Esophagus muscularis mucosa (tissue), 4 donors: ENCODE measurements around the gene APLF. TPM values are rescaled to one million over a fixed set of nuclear protein-coding genes. Genes with fewer than 3 reads are reported as not detected.
"Not testable (repeated sequence)": the region's sequence is repeated elsewhere in the genome, so short reads cannot be mapped to it uniquely, and the experiment has no call there.

Experiments
- DNase-seq: peaks from one replicate; pipeline ENCODE4 v3.0.0-alpha.2; 2017; ENCODE audit errors: extremely low spot score
- H3K27ac ChIP-seq, 4 donors: fragments of 200-600 bp; sonication (generic); replicated peaks in 1 of 4; 1 replicate in 3 of 4; 2 replicates in 1 of 4; pipeline ENCODE4 v1.5.1; 2016 to 2019; ENCODE audit warnings: mild to moderate bottlenecking in 1 of 4
- H3K27me3 ChIP-seq, 4 donors: fragments of 200-600 bp; sonication (generic); one replicate each; pipeline versions ENCODE4 v1.5.1 to v1.6.0; 2016 to 2019
- H3K36me3 ChIP-seq, 4 donors: fragments of 200-600 bp; sonication (generic); one replicate each; pipeline ENCODE4 v1.5.1; 2016 to 2019
- H3K4me1 ChIP-seq, 4 donors: fragments of 200-600 bp; sonication (generic); one replicate each; pipeline ENCODE4 v1.5.1; 2016 to 2019
- H3K4me3 ChIP-seq, 4 donors: fragments of 200-600 bp; sonication (generic); 1 replicate in 2 of 4; 2 replicates in 2 of 4; pipeline ENCODE4 v1.5.1; 2016 to 2019; ENCODE audit warnings: mild to moderate bottlenecking in 4 of 4, moderate library complexity in 1 of 4
- H3K9me3 ChIP-seq, 4 donors: fragments of 200-600 bp; sonication (generic); 1 replicate in 3 of 4; 2 replicates in 1 of 4; pipeline ENCODE4 v1.5.1; 2016 to 2019
- EP300 ChIP-seq: sonication (generic); formaldehyde crosslinking; IDR thresholded peaks from one replicate; pipeline ENCODE4 v1.6.1; 2017; ENCODE audit warnings: antibody characterized with exemption
- POLR2A ChIP-seq: fragments of 450-650 bp; IDR thresholded peaks from one replicate; pipeline ENCODE4 v1.6.1; 2017; ENCODE audit warnings: antibody characterized with exemption, moderate library complexity, mild to moderate bottlenecking, low read depth
- POLR2AphosphoS5 ChIP-seq, 2 donors: sonication (generic); formaldehyde crosslinking; IDR thresholded peaks; one replicate each; pipeline ENCODE4 v1.6.1; 2017; ENCODE audit warnings: antibody characterized with exemption in 2 of 2
- WGBS: methylation state at CpG from one replicate; pipeline ENCODE4 v1.1.5; 2018; 5-methylcytosine and 5-hydroxymethylcytosine counted together
- intact Hi-C: fragments of 100-400 bp; cut with DNase I; formaldehyde crosslinking; loops from one replicate; pipeline ENCODE4 v1.15.1; 2023
- total RNA-seq, 4 donors: library from RNA; depleted of rRNA; stranded (reverse); fragments of >200 nt; gene quantifications; one replicate each; pipeline versions ENCODE4 v1.1.0 to v1.2.1, GENCODE V29; 2016
- TF ChIP-seq, protein P1 (sequence below), 3 experiments: fragments of 200-600 bp in 2 of 3; fragments of 450-650 bp in 1 of 3; sonication (generic) in 2 of 3; IDR thresholded peaks; one replicate each; pipeline ENCODE4 v1.5.1; 2017 to 2019; ENCODE audit warnings: antibody characterized with exemption in 3 of 3, mild to moderate bottlenecking in 2 of 3, moderate library complexity in 1 of 3

APLF gene
- total RNA-seq, 4 donors from 2014 or later = 7.6 to 12.1 (median 10.9) TPM

DNA sequence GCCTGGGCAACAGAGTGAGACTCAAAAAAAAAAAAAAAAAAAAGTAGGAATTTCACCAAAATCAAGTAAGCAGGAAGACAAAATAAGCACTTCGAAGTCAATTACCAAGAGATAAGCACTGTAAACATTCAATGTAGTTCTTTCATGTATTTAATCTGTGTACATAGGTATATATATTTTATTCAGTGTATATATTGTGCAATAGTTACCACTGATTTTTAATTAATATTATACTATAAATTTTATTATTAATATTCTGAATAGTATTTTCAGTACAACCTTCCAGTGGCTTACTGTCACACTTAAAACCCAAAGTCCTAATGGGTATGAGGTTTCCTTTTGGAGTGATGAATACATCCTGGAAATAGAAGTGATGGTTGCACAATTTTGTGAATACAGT, 9.1 kb downstream of the APLF start:
- TF ChIP-seq POLR2A (no peak), POLR2AphosphoS5 (IDR thresholded peaks at IDR 0.05) (no peak), EP300 (no peak)
- TF ChIP-seq, protein P1, sequence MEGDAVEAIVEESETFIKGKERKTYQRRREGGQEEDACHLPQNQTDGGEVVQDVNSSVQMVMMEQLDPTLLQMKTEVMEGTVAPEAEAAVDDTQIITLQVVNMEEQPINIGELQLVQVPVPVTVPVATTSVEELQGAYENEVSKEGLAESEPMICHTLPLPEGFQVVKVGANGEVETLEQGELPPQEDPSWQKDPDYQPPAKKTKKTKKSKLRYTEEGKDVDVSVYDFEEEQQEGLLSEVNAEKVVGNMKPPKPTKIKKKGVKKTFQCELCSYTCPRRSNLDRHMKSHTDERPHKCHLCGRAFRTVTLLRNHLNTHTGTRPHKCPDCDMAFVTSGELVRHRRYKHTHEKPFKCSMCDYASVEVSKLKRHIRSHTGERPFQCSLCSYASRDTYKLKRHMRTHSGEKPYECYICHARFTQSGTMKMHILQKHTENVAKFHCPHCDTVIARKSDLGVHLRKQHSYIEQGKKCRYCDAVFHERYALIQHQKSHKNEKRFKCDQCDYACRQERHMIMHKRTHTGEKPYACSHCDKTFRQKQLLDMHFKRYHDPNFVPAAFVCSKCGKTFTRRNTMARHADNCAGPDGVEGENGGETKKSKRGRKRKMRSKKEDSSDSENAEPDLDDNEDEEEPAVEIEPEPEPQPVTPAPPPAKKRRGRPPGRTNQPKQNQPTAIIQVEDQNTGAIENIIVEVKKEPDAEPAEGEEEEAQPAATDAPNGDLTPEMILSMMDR (IDR thresholded peaks at IDR 0.05) = no peak
- Histone ChIP-seq H3K36me3 (no peaks in the 10 kb centered on the region), H3K4me1 (no peaks in the 10 kb centered on the region), H3K27ac (no peak overlapping the region), H3K4me3 (no peak overlapping the region), H3K9me3 (no peaks in the 10 kb centered on the region), H3K27me3 (no peaks in the 10 kb centered on the region)
- no peak for DNase-seq
- intact Hi-C loops = no loop called here
- WGBS = 98% methylated on average over 1 of the region's 1 CpG

DNA sequence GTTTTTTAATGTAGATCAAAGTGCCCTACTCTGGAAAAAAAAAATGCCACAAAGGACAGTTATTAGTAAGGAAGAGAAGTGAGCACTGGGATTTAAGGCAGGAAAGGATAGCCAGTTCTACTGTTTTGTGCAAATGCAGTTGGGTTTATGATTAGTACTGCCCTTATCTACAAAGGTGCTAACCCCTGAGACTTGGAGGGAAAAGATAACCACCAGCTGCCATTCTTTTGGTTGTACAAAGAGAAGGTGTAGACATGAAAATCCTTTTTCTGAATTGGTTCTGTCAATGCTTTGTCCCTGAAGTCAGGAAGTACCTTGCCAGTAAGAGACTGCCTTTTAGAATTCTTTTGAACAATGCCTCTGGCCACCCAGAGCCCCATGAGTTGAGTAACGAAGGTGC, 11.3 kb downstream of the APLF start:
- no peaks in the 10 kb centered on the region for H3K4me1 ChIP-seq
- H3K27me3 ChIP-seq = no peaks in the 10 kb centered on the region
- DNase-seq = no peak
- no peaks in the 10 kb centered on the region for H3K36me3 ChIP-seq
- no peak for TF ChIP-seq POLR2A
- TF ChIP-seq EP300 = no peak
- TF ChIP-seq, protein P1 (IDR thresholded peaks at IDR 0.05) = no peak
- TF ChIP-seq POLR2AphosphoS5 (IDR thresholded peaks at IDR 0.05) = no peak
- no peak overlapping the region for H3K27ac ChIP-seq
- no peak overlapping the region for H3K4me3 ChIP-seq
- 95% methylated on average over 1 of the region's 1 CpG for WGBS
- no peaks in the 10 kb centered on the region for H3K9me3 ChIP-seq
- intact Hi-C loops = no loop called here

DNA sequence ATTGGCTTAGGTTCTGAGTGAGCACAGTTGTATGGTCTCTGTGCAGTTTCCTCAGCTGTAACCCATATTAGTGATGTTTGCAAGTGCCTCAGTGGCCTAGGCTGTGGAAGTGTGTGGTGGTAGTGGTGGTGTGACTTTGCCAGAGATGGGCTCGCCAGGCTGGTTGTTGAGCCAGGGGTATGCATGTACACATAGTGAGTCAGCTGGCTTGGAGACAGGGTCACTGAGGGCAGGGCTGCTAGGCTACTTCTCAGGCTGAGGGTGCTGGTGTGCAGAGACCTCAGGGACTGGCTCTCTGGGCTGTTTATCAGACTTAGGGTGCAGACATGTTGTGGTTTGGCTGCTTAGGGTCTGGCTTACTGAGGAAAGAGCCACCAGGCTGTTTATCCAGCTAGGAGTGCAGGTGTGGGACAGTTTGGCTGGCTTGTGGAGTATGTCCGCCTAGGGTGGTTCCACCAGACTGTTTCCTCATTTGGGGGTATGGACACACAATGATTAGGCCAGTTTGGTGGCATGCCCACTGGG, 15.0 kb downstream of the APLF start:
- Histone ChIP-seq H3K9me3 (no peaks in the 10 kb centered on the region), H3K4me1 (no peaks in the 10 kb centered on the region), H3K27me3 (no peaks in the 10 kb centered on the region), H3K4me3 (no peak overlapping the region), H3K27ac (no peak overlapping the region), H3K36me3 (no peaks in the 10 kb centered on the region)
- DNase-seq = no peak
- intact Hi-C loops = no loop called here
- no peak for TF ChIP-seq POLR2A
- TF ChIP-seq, protein P1 (IDR thresholded peaks at IDR 0.05) = no peak
- TF ChIP-seq POLR2AphosphoS5 (IDR thresholded peaks at IDR 0.05) = no peak
- TF ChIP-seq EP300 = no peak
- WGBS = 100% methylated on average over 1 of the region's 2 CpGs

DNA sequence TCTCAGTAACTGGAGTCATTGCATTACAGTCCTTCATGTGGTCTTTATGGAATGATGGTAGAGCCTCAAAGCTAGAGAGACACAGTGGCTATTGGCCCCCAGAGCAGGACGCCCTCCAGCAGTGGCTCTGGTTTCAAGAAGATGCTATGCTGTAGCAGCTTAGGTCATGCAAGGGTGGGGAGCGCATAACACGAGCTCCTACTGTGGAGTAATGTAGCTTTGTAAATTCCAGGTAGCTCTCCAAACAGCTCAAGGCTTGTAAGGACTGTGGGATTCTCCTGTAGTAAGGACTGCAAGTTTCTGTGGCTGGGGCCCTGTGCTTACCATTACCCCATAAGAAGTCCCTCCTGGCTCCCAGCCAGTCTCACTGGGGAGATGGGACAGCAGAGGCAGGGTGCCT, 15.6 kb downstream of the APLF start:
- Histone ChIP-seq H3K9me3 (no peaks in the 10 kb centered on the region), H3K4me3 (no peak overlapping the region), H3K27me3 (no peaks in the 10 kb centered on the region), H3K36me3 (no peaks in the 10 kb centered on the region), H3K27ac (no peak overlapping the region), H3K4me1 (peaks cover 0 to 2% (median 0%) of the 10 kb centered on the region in 4 donors)
- no CpG with 5 or more reads among the region's 3 CpGs for WGBS
- TF ChIP-seq POLR2A (no peak), EP300 (no peak), POLR2AphosphoS5 (IDR thresholded peaks at IDR 0.05) (no peak)
- no peak for DNase-seq
- intact Hi-C loops = no loop called here

DNA sequence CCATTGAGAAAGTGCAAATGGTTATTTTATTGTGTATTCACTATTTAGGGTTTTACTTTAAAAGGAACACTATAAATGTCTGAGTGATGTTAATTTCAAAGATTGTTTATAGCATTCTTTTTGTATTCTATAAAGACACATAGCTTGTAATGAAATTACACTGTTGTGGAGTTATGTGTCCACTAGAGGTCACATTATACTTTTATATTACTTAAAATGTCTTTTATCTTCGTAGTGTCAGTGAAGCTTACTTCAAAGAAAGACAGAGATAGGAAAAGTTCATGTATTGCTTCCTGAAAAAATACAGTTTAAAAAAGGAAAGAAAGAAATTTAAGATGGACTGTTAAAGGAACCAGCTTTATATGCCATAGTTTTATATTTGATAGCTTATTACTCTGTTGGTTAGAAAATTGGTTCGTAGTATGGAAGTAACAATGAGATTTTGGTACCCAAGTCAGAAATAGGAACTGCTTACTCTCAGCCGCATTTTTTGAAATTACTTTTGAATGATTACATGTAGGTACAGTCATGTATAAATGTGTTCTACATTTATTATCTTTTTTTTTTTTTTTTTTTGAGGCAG, 20.5 kb downstream of the APLF start:
- WGBS = 49% methylated on average over 3 of the region's 3 CpGs
- no peak overlapping the region for H3K4me3 ChIP-seq
- H3K9me3 ChIP-seq = no peaks in the 10 kb centered on the region
- no peaks in the 10 kb centered on the region for H3K36me3 ChIP-seq
- no peak overlapping the region for H3K27ac ChIP-seq
- intact Hi-C loops = no loop called here
- no peak for DNase-seq
- peaks cover 0 to 3% (median 0%) of the 10 kb centered on the region in 4 donors for H3K4me1 ChIP-seq
- no peaks in the 10 kb centered on the region for H3K27me3 ChIP-seq
- TF ChIP-seq POLR2A (no peak), POLR2AphosphoS5 (IDR thresholded peaks at IDR 0.05) (no peak)
- TF ChIP-seq, protein P1 (IDR thresholded peaks at IDR 0.05) = peak; percentile 33 to 54 (median 50)

DNA sequence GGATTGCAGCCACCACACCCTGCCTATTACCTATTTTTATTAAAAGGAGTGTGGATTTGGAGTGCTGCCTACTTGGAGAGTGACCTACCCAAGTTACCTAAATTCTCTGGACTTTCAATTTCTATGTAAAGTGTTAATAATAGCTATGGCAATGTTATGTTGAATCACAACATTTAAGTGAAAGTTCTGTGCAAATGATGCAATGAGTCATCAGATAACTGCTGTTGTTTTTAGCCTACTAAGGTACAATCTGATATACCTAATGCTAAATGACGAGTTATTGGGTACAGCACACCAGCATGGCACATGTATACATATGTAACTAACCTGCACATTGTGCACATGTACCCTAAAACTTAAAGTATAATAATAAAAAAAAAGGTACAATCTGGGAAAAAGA, 21.2 kb downstream of the APLF start:
- H3K9me3 ChIP-seq, H3K36me3 ChIP-seq, H3K27me3 ChIP-seq, H3K27ac ChIP-seq, H3K4me1 ChIP-seq, DNase-seq, intact Hi-C loops, H3K4me3 ChIP-seq: not testable (repeated sequence)
- WGBS = 94% methylated on average over 1 of the region's 1 CpG
